Activated naive CD4-positive, alpha-beta T cell treated with anti-CD3 and anti-CD28 coated beads for 36 hours (primary cell): ENCODE results near the gene SUPT3H. TPM values are rescaled to one million over a fixed set of nuclear protein-coding genes. Genes with fewer than 3 reads are reported as not detected.

ENCODE experiments used
- CTCF ChIA-PET: fragments of 350-600 bp; sonication (Branson Sonifier 250); formaldehyde crosslinking; loops from one replicate; lab custom pipeline; 2021; ENCODE audit warnings: antibody characterized with exemption; lab: Charles Lee
- DNase-seq: peaks from one replicate; pipeline ENCODE4 v3.0.0-alpha.2; 2020
- H3K27ac Mint-ChIP-seq: one replicate; pipeline ENCODE4 v1.8.0; 2021; ENCODE audit warnings: mild to moderate bottlenecking, mixed read lengths
- H3K27me3 Mint-ChIP-seq: one replicate; pipeline ENCODE4 v1.8.0; 2021; ENCODE audit warnings: low read depth, mixed read lengths
- H3K36me3 Mint-ChIP-seq: one replicate; pipeline ENCODE4 v1.8.0; 2021; ENCODE audit warnings: low read depth, mixed read lengths
- H3K4me1 Mint-ChIP-seq: one replicate; pipeline ENCODE4 v1.8.0; 2021; ENCODE audit warnings: low read depth, mixed read lengths
- H3K4me3 Mint-ChIP-seq: one replicate; pipeline ENCODE4 v1.8.0; 2021; ENCODE audit warnings: mild to moderate bottlenecking, moderate library complexity, mixed read lengths
- H3K9me3 Mint-ChIP-seq: one replicate; pipeline ENCODE4 v1.8.0; 2021; ENCODE audit warnings: mixed read lengths
- intact Hi-C: fragments of 100-400 bp; cut with micrococcal nuclease; formaldehyde crosslinking; loops from one replicate; pipeline ENCODE4 v1.15.1; 2023
- total RNA-seq, 2 experiments: library from RNA; stranded (reverse); gene quantifications; one replicate each; pipeline ENCODE4 v1.2.3, GENCODE V29; 2021

Gene SUPT3H
- total RNA-seq, 2 experiments from 2014 or later = 15.7 to 17.9 TPM

DNA sequence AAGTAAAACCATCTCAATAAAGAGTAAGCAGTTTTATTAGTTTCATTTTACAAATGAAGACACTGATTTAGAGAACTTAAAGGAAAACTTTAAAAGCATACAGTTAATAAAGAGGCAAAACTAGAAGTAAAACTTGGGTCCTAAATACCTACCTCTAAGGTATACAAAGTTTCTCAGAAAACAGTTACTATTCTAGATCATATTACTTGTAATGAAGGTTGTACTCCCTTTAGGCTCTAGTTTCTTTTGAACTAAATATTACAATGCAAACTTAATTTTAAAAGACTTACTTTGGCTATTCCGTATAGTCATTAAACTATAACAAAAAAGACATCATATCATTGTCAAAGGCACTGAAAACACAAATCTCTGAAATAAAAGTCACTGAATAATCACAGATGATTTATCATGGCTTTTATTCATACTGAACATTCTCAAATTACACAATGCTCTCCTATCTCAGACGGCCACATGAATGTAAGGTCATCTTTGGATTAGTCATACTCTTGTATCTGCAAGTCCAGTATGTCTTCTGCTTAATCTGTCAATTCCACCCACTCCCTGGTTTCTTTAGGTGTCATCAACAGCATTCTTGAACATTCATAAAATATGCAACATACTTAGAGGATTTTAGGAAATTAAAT, 411.2 kb downstream of the SUPT3H start:
- peaks cover 3% of the 10 kb centered on the region for H3K36me3 Mint-ChIP-seq
- peaks cover 5% of the 10 kb centered on the region for H3K9me3 Mint-ChIP-seq
- DNase-seq = no peak
- intact Hi-C loops = no loop called here
- no peak overlapping the region for H3K27ac Mint-ChIP-seq
- CTCF ChIA-PET = no interaction called here
- H3K4me1 Mint-ChIP-seq = peaks cover 25% of the 10 kb centered on the region
- no peaks in the 10 kb centered on the region for H3K27me3 Mint-ChIP-seq
- no peak overlapping the region for H3K4me3 Mint-ChIP-seq

- H3K4me1 Mint-ChIP-seq = peaks cover 29% of the 10 kb centered on the region
- no peaks in the 10 kb centered on the region for H3K27me3 Mint-ChIP-seq
- H3K4me3 Mint-ChIP-seq = no peak overlapping the region
- CTCF ChIA-PET = no interaction called here
- no peak overlapping the region for H3K27ac Mint-ChIP-seq
- no peaks in the 10 kb centered on the region for H3K9me3 Mint-ChIP-seq
- no peaks in the 10 kb centered on the region for H3K36me3 Mint-ChIP-seq
- intact Hi-C loops = no loop called here
- no peak for DNase-seq
Measured at GRCh38 chr6:44965708-44966107, 412.0 kb downstream of the SUPT3H start.

DNA sequence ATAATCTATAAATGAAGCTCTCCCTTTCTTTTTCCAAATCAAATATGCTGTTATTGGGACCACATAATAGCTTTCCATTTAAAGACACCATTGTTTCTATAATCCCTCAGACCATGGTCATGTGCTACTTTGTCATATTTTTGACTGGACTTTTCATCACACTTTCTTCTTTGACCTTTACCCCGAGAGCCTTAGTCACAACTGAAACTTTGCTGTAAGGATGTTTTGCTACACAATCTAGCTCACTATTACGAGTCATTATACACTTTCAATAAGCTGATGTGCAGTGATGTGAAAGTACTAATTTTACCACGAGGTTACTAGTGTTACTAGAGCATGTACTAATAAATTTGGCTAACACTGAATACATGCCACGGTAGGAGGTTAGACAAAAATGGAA, 416.8 kb downstream of the SUPT3H start:
- intact Hi-C loops = no loop called here
- peaks cover 9% of the 10 kb centered on the region for H3K4me1 Mint-ChIP-seq
- CTCF ChIA-PET = interaction anchor here (0.7 kb wide), 1 partner anchor 80 kb away, joined by 5 read pairs; no protein-coding TSS in a partner anchor
- DNase-seq = no peak
- no peak overlapping the region for H3K4me3 Mint-ChIP-seq
- H3K27ac Mint-ChIP-seq = no peak overlapping the region
- H3K36me3 Mint-ChIP-seq = peaks cover 5% of the 10 kb centered on the region
- H3K9me3 Mint-ChIP-seq = no peaks in the 10 kb centered on the region
- H3K27me3 Mint-ChIP-seq = no peaks in the 10 kb centered on the region

GRCh38 chr6:44959651-44960050, 418.1 kb downstream of the SUPT3H start:
- peaks cover 5% of the 10 kb centered on the region for H3K36me3 Mint-ChIP-seq
- no peak for DNase-seq
- no peak overlapping the region for H3K27ac Mint-ChIP-seq
- no peak overlapping the region for H3K4me3 Mint-ChIP-seq
- no peaks in the 10 kb centered on the region for H3K9me3 Mint-ChIP-seq
- H3K4me1 Mint-ChIP-seq = peaks cover 11% of the 10 kb centered on the region
- intact Hi-C loops = no loop called here
- H3K27me3 Mint-ChIP-seq = no peaks in the 10 kb centered on the region
- CTCF ChIA-PET = interaction anchor here (0.7 kb wide), 1 partner anchor 964 kb away, joined by 3 read pairs; no protein-coding TSS in a partner anchor

- intact Hi-C loops = no loop called here
- CTCF ChIA-PET = no interaction called here
- H3K27ac Mint-ChIP-seq = no peak overlapping the region
- DNase-seq = no peak
- no peaks in the 10 kb centered on the region for H3K27me3 Mint-ChIP-seq
- H3K4me3 Mint-ChIP-seq = no peak overlapping the region
- no peaks in the 10 kb centered on the region for H3K9me3 Mint-ChIP-seq
- peaks cover 9% of the 10 kb centered on the region for H3K36me3 Mint-ChIP-seq
- peaks cover 10% of the 10 kb centered on the region for H3K4me1 Mint-ChIP-seq
Measured at GRCh38 chr6:44957156-44957555, 420.6 kb downstream of the SUPT3H start.

DNA sequence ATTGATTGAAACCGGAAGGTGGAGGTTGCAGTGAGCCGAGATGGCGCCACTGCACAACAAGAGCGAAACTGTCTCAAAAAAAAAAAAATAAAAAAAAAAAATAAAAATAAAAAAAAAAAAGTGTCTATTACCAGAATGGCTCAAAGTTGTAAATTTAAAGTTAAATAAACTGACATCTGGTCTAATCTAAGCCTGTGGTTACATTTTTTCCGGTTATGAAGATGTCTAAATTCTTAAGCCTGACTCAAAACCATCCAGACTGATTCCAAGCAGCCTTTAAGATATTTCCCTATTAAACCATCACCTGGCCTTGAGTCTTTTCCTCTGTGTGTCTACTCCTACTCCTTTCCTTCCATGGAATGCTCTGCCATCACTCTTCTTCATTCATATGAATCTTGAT, 421.3 kb downstream of the SUPT3H start:
- intact Hi-C loops = no loop called here

GRCh38 chr6:44955145-44955544, 422.6 kb downstream of the SUPT3H start:
- peaks cover 16% of the 10 kb centered on the region for H3K4me1 Mint-ChIP-seq
- H3K36me3 Mint-ChIP-seq = peaks cover 14% of the 10 kb centered on the region
- H3K4me3 Mint-ChIP-seq = no peak overlapping the region
- intact Hi-C loops = no loop called here
- CTCF ChIA-PET = interaction anchor here (1.0 kb wide), 1 partner anchor 9 kb away, joined by 3 read pairs; no protein-coding TSS in a partner anchor
- H3K27ac Mint-ChIP-seq = no peak overlapping the region
- no peaks in the 10 kb centered on the region for H3K27me3 Mint-ChIP-seq
- no peak for DNase-seq
- peaks cover 3% of the 10 kb centered on the region for H3K9me3 Mint-ChIP-seq

More for the DNA sequence above, 421.3 kb downstream of the SUPT3H start:
- Mint-ChIP-seq H3K9me3 (no peaks in the 10 kb centered on the region), H3K4me3 (no peak overlapping the region), H3K36me3 (peaks cover 11% of the 10 kb centered on the region), H3K27ac (no peak overlapping the region), H3K4me1 (peaks cover 13% of the 10 kb centered on the region), H3K27me3 (no peaks in the 10 kb centered on the region)
- CTCF ChIA-PET = no interaction called here
- no peak for DNase-seq

DNA sequence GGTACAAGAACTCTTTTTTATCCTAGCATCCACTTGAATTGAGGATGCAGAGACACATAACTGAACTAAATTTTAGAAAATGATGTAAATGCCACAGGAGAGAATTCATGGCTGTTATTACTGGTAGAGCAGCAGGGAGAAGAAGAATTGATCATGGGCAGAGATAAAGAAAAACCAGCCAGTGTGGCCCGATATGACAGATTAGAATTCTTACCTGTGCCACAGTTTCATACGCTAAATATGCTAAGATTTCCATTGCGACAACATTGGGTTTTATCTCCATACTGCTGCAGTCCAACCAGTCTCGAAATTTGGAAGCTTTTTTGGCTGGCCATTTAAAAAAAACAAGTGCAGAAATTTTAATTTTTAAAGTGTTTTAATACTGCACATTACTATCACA, 423.5 kb downstream of the SUPT3H start:
- Mint-ChIP-seq H3K36me3 (peaks cover 22% of the 10 kb centered on the region), H3K4me3 (no peak overlapping the region), H3K27me3 (no peaks in the 10 kb centered on the region), H3K27ac (no peak overlapping the region), H3K4me1 (peaks cover 16% of the 10 kb centered on the region), H3K9me3 (peaks cover 10% of the 10 kb centered on the region)
- CTCF ChIA-PET = no interaction called here
- DNase-seq = no peak
- intact Hi-C loops = no loop called here

DNA sequence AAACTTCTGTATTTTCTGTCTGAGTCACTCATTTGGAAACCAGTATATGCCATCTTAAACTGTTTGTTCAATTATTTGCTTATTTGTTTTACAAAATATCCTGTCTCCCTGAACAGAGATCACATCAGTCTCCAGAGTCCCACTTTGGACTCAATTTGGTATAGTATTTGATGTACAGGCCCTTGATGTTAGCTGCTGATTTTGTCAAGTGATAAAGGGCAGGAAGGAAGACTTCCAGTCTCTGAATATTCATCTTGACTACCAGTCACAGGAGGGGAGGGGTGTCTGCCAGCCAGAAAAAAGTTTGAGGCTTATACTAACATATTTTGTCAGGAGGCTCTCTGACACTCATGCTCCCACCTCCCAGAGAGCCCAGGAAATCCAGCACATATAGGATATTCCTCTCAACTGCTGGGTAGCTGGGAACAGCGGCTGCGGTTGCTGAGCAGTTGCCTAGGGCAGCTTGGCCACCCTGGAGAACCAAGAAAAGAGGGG, 426.4 kb downstream of the SUPT3H start:
- DNase-seq = no peak
- Mint-ChIP-seq H3K4me1 (peaks cover 16% of the 10 kb centered on the region), H3K27me3 (no peaks in the 10 kb centered on the region), H3K36me3 (peaks cover 26% of the 10 kb centered on the region), H3K9me3 (peaks cover 19% of the 10 kb centered on the region), H3K27ac (no peak overlapping the region), H3K4me3 (no peak overlapping the region)
- intact Hi-C loops = no loop called here
- CTCF ChIA-PET = no interaction called here

- H3K4me3 Mint-ChIP-seq = no peak overlapping the region
- intact Hi-C loops = no loop called here
- no peak overlapping the region for H3K27ac Mint-ChIP-seq
- H3K27me3 Mint-ChIP-seq = no peaks in the 10 kb centered on the region
- H3K36me3 Mint-ChIP-seq = peaks cover 30% of the 10 kb centered on the region
- no peak for DNase-seq
- H3K9me3 Mint-ChIP-seq = peaks cover 30% of the 10 kb centered on the region
- H3K4me1 Mint-ChIP-seq = peaks cover 13% of the 10 kb centered on the region
- CTCF ChIA-PET = interaction anchor here (0.7 kb wide), 1 partner anchor 328 kb away, joined by 4 read pairs; no protein-coding TSS in a partner anchor
Measured at GRCh38 chr6:44949596-44950201, 428.0 kb downstream of the SUPT3H start.

- Mint-ChIP-seq H3K4me1 (peaks cover 31% of the 10 kb centered on the region), H3K36me3 (peaks cover 28% of the 10 kb centered on the region), H3K27ac (no peak overlapping the region), H3K4me3 (no peak overlapping the region), H3K9me3 (peaks cover 31% of the 10 kb centered on the region), H3K27me3 (no peaks in the 10 kb centered on the region)
- intact Hi-C loops = no loop called here
- CTCF ChIA-PET = no interaction called here
- DNase-seq = no peak
Measured at GRCh38 chr6:44943541-44943940, 434.2 kb downstream of the SUPT3H start.

DNA sequence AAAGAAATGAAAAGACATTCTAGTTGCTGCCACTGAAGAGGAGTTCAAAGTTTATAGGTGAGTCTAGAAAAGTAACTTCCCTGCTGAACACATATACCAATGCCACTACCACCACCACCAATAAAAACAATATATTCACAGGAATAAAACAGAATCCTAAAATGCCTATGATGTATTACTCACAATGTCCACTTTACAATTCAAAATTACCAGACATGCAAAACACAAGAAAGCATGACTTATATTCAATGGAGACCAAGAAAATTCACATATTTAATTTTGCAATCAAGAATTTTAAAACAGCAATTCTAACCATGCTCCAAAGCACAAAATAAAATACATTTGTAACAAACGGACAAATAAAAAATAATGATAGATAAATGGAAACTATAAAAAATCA, 434.9 kb downstream of the SUPT3H start:
- Mint-ChIP-seq H3K4me3 (no peak overlapping the region), H3K36me3 (peaks cover 25% of the 10 kb centered on the region), H3K27ac (no peak overlapping the region), H3K27me3 (no peaks in the 10 kb centered on the region), H3K4me1 (peaks cover 35% of the 10 kb centered on the region), H3K9me3 (peaks cover 30% of the 10 kb centered on the region)
- CTCF ChIA-PET = no interaction called here
- no peak for DNase-seq
- intact Hi-C loops = no loop called here

DNA sequence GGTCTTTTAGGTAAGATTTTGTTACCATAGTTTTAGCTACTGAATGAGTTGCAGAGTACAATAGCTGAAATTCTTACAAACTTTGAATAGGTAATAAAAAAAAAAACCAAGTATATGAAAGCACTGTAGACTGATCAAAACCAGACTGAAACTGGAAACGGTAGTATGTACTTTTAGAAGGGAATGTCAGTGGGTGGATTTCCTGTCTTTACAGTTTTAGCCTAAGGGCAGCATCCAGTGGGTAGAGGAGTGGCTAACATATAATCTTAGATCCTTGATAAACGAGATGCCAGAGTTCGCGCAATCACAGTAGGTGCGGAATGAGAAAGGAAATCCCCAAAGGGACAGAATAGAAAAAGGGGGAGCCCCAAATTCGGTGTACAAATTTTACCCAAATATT, 435.5 kb downstream of the SUPT3H start:
- CTCF ChIA-PET = no interaction called here
- peaks cover 25% of the 10 kb centered on the region for H3K36me3 Mint-ChIP-seq
- intact Hi-C loops = no loop called here
- H3K4me3 Mint-ChIP-seq = no peak overlapping the region
- DNase-seq = no peak
- H3K27me3 Mint-ChIP-seq = no peaks in the 10 kb centered on the region
- peaks cover 30% of the 10 kb centered on the region for H3K9me3 Mint-ChIP-seq
- H3K27ac Mint-ChIP-seq = no peak overlapping the region
- H3K4me1 Mint-ChIP-seq = peaks cover 38% of the 10 kb centered on the region
